HCEC 1CT (cell line): ENCODE measurements around the gene STK17B.
"Not testable (repeated sequence)": the region's sequence is repeated elsewhere in the genome, so short reads cannot be mapped to it uniquely, and the experiment has no call there.

Experiments
- DNase-seq: peaks from one replicate; pipeline ENCODE4 v3.0.0-alpha.2; 2017

Gene STK17B

DNA sequence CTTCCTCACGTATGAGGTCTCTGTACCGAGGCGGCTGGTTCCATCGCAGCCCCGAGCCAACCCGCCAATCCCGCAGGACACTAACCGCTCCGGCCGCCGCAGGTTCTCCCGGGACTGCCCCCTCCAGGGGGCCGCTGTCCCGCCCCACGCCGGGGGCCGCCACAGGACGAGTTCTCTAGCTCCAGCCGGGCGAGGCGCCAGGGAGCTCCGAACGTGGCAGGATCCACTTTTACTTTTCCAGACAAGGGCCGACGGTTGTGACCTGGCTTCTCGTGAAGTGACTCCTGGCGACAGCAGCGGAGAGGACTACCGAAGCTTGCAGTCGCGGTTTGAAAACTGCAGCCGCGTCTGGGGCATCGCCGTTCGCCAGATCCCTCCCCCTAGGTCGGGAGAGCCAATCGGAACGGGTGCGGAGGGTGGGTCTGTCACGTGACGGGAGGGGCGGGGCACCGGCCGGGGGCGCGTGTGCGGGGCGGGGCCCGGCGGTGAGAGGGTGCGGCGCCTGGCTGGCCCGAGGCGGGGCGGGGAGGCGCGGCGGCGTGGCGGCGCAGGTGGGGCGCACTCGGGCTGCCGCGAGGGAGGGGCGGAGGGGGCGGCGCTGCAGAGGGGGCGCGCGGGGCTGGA, at the start of gene STK17B:
Gene STK17B, minus strand, starts transcription at position 331 of the 624 bp plus-strand sequence. CDS start 8,195 bp downstream, outside the sequence.
- peak; percentile 94 for DNase-seq

DNA sequence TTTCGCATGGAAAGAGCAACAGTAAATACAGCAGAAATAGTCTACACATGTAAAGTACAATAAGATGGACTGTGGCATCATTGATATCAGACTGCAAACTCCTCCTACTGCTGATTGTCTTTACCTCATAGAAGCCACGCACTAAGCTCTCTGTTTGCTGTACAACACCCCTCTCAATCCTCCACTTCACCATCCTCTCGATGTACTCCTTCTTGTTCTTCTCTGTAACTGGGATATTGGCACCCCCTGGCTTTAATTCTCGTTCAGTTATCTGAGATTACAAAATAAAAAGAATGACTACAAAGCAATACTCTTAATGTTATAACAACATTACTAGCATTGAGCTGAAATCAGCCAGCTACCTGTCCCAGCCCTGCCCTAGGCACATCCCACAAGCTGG, 49.3 kb upstream of the STK17B start:
- DNase-seq = no peak

DNA sequence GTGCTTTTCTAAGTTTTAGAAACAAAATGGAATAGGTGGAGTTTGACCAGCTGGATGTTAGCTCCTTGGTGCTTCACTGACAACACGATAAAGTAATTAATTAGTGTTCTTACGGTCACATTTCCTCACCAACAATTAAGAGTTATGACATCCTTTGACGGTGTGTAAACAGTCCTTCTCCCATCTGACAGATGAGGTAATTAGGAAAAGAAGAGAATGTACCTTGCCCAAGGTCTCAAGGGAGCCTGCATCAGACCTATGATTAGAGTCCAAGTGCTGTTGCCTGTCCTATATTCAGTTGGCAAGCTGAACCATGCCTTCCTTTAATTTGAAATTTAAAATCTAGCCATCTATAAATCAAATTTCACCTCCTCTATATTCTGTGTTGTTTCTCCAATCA, 48.3 kb upstream of the STK17B start:
- no peak for DNase-seq

DNA sequence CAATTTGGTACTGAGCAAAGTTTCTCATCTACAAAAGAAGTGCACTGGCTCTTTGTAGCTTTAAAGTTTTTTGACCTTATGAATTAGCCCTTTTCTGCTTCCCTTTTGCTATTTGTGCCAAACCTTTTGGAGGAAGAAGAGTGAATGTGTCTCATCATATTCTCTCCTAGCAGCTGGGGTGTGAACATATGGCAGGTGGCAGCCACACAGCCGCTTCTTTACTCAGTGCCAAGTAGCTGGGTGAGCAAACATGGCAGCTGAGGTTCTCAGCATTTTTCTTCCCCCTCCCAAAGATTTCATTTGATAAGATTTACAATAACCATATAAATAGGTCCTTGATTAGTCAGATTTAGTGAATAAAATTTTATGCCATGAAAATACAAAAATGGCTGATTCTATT, 46.7 kb upstream of the STK17B start:
- DNase-seq = no peak

DNA sequence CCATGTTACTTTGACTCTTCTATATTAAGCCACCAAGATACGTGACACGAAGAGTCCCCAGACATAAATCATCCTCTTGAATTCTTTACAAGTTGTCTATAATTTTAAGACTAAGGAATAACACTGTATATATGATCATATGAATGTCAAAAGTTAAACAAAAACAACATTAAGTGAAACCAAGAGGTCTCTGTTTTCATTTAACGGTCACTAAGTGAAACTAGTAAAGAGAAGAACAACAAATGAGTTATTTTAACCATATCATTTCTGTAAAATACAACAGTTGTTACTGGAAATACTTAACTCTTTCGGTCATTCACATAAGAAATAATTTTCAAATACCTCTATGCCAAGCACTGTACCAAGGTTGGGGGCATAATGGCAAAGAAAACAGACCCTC, 45.7 kb upstream of the STK17B start:
- no peak for DNase-seq

DNA sequence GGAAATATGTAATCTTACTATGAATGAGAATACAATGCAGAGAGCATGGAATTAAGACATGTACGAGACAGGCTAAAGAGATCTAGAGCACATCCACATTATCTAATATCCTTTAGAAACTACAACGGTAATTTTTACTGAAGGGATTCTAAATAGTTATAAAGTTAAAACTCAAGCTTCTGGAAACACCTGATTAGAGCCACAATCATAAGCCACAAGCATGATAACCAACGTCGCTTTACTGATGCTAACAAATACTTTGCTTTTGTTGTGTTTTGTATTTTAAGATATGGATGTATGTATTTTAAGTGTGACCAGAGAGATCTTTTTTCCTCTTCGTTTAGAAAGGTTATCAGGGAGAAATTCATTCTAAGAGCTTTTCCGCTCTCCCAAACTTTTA, 44.0 kb upstream of the STK17B start:
- no peak for DNase-seq

DNA sequence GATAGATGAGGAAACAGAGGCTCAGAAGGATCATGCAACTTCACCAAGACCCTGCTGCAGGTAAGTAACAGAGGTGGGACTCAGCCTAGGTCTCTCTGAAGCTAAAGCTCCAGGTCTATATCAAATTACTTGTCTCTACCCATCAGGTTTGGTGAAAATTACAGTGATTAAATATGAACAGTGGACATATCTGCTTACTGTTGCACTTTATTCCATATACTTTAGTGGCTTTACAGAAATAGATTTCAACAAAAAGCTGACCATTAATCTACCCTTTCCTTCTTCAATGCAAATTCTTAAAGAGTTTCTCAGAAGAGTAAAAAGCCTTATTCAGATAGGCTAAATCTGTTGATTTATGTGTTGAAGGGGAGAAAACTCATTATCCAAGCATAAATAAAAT, 42.8 kb upstream of the STK17B start:
- DNase-seq = no peak

DNA sequence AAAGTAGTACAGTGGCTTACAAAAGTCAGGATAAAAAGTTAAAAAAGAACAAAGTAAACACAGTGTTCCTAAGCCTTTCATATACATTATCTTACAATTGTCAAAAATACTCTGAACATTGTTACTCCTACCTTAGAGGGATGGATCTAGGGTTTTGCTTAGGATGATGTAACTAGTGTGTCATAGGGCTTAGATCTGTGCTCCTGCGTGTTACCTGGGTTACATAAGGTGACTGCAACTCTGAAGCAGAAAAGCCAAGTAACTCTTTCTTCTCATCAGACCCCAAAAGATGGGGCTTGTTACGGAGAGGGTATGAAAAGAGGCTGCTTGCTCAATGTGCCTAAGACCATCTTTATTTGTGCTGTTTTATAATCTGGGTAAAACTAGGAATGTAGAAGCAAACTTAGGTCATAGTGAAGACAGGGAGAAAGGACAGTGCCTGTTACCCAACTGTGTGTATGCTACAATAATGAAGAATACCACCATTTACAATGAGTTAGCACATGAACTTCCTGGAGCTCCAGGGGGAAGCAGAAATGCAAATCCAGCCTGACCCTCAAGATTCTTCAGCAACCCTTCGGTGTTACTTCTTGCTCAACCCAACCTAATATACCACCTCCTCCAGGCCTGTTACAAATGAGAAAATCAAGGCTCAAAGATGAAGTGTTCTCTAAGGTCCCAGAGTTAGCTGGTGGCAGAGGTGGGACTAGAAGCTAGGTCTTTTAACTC, 42.0 kb upstream of the STK17B start:
- no peak for DNase-seq

DNA sequence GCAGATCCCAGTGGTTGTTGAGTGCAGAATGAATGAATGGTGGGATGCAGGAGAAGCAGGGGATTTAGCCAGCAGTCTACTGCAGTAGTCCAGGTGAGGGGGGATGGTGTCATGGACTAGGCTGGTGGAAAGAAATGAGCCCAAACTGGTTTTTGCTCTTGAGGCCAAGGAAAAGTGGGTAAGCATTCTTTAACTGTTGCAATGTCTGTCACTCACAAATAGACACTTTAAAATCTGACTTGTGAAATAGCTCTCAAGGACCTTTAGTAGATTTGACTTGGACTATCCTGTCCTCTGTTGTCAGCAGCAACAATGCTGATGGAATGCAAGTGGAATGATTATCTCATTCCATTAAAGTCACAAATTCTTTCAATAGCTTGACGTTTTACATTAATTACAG, 37.5 kb upstream of the STK17B start:
- DNase-seq = no peak

DNA sequence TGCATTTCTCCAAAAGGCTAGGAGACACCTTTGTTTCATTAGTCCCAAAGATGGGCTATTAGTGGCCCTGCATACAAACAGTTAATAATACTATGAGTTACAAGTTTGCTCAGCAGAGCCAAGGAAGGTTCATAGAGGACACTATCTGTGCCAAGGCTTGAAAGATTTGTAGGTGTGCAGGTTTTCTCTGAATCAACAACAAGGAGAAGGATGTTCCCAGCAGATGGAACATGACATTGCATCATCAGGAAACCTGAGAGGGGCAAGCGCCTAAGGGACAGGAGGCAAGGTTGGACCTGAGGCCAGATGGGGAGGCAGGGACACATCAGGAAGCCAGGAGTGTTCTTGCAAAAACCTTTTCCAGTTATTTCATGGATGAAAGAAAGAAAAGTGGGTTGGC, 35.4 kb upstream of the STK17B start:
- no peak for DNase-seq

DNA sequence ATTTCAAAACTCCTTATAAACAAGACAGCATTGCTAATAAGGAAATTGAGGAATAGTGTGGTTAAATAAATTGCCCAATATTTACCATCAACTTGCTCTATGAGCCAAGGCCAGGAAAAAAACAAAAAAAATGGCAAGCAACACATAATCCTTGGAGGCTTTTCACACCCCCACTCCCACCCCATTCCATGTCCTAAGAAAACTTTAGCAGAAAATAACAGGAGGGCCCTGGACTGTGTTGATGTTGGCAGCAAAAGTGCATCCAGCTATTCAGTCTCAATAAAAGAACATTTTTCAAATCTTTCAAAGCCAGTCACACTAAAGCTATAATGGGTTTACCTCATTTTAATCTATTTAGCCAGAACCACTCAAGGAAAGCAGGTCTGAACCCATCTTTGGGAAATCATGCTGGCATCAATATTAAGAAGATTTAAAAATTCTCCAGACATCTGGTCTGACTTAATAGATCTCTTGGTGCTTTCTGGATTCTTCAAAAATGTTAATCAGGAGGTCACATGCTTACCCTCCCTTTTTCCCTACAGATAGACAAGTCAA, 34.6 kb upstream of the STK17B start:
- peak; percentile 48 for DNase-seq

DNA sequence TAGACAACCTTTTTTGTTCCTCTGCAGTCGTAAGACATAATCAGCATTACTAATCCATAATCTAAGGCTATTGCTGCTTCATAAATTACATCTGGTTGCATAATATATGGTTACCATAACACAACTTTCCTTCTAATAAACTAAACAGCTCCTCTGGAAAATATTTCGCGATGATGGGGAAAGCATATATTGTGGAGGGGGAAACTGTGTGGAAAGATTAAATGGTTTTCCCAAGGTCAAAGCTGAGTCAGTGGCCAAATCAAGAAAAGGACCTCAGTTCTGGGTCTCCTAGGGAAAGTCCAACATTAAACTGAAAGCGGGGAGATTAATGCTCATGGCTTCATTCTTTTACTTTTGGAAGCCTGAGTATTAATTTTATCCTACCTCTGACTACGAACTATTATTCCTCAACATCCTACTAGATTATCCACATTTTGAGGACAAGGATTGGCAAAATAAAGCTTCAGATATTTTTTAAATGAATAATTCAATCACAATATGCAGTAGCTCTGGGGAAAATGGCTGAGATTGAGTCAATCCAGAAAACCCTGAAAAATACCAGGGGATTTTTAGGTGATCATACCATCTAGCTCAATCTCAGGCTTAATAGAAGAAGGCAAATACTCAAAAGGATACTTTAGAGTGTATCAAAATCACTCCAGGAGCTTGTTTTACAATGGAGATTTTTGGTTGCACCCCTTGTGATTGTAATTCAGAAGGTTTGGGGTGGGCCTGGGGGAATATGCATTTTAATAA, 33.8 kb upstream of the STK17B start:
- DNase-seq = no peak

DNA sequence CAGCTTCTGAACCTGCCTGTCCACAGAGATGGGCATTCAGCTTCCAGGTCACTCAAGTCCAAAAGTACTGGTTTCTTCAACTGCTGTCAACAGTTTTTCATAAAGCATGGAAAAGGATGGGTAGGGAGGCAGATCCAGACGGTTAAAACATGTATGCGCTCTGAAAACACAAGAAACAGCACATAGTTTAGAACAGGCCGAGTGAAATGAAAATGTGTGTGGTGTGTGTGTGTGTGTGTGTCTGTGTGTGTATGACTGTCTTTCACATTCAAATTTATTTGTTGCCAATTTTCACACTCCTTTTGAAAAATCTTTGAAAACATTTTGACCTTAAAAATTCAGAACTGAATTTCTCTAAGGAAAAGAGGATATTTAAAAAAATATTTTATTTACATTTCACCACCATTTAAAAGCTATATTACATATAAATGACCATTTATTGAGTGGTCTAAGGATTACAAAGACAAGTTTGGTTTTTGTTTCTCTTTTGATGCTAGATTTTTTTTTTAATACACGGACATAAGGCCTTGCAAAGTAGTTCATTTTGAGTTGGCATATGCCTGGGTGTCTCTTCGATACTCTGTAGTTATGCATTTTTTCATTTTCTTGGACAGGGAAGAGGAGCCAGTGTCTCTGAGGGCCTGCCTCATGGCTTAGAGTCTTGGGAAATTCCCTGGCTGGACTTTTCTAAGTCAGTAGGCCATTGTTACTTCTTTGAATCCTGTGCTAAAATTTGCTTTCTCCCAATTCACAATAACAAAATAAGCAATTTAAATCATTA, 30.0 kb upstream of the STK17B start:
- no peak for DNase-seq

DNA sequence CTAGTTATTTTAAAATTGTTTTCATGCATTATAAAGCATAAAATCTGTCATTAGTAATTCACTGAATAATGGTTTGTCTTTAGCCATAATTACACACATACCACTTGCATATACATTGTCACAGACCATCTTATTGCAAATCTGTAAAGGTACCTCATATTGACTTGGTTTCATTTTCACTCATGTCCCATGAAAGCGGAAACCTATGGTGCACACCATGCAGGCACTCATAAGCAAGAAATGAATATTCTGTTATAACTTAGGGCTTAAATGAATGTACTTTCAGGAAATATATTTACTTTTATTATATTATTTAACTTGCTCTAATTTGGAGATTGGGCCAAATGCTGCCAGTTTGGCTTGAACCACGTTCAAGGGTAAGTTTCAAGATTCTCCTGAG, 29.2 kb upstream of the STK17B start:
- no peak for DNase-seq

DNA sequence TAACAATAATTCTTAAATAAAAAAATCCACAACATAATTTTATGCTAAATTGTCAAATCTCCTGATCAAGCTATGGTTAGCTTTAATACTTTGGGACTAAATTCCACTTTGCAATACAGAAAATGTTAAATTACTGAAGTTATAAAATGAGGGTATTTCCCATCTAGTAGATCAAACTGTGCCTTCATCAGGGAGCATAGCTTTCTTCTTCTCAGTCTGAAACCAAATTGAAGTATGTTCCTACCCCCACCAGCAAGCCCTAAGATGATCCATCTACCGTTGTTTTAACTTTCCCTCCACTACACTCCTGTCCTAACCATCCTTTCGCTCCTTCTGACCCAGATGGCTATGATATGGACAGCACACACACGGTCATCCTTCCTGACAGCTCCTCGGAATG, 24.4 kb upstream of the STK17B start:
- DNase-seq = no peak

DNA sequence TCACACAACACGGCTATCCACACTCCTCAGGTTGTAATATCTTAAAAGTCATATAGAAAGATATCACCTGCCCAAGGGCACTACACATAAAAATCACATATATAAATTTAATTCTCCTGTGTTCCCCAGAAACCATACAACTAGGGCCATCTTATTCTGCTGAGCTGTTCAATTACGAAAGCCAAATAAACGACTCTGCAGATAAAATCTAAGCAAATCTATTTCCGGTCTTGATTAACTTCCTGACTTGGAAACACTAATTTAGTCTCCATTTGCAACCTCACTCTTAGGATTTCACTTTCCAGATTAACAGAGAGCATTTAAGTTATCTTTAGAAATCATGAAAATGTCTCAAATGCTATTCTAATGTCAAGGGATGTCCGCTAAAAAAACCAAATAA, 23.9 kb upstream of the STK17B start:
- no peak for DNase-seq

DNA sequence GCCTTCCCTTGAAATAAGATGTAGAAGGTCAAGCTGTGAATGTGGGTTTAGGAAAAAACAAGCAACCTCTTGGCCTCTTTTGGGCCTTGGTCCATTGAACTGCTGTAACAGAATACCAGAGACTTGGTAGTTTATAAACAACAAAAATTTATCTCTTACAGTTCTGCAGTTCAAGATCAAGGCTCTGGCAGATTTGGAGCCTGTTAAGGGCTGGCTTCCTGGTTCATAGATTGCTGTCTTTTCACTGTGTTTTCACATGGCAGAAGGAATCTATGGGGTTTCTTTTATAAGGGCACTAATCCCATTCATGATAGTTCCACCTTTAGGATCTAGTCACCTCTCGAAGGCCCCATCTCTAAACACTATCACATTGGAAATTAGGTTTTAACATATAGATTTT, 20.2 kb upstream of the STK17B start:
- no peak for DNase-seq

DNA sequence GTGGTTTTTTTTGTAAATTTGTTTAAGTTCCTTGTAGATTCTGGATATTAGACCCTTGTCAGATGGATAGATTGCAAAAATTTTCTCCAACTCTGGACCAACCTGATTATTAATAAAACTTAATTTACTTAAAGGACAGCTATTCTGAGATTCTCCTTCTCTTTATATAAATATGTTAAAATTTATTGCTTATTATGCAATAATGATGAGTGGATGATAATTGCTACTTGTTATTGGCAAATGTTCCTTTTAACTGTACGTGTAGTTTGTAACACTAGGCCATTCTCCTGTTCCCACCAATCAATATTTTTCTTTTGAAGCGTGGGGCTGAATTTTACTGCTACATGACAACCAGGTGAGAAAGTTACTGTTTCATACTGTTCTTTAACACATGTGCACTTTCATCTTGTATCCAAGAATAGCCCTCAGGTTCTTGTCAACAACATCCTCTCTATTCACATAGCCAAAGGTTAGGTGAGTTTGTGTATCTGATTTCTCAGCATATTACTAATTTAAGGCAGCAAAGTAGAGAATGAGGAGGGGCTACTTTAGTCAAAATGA, 16.6 kb upstream of the STK17B start:
- no peak for DNase-seq

DNA sequence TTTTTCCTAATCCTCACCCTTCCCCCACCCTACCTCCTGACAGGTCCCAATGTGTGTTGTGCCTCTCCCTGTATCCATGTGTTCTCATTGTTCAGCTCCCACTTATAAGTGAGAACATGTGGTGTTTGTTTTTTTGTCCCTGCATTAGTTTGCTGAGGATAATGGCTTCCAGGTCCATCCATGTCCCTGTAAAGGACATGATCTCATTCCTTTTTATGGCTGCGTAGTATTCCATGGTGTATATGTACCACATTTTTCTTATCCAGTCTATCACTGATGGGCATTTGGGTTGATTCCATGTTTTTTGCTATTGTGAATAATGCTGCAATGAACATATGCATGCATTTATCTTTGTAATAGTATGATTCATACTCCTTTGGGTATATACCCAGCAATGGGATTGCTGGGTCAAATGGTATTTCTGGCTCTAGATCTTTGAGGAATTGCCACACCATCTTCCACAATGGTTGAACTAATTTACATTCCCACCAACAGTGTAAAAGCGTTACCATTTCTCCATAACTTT, 15.9 kb upstream of the STK17B start:
- DNase-seq = not testable (repeated sequence)

DNA sequence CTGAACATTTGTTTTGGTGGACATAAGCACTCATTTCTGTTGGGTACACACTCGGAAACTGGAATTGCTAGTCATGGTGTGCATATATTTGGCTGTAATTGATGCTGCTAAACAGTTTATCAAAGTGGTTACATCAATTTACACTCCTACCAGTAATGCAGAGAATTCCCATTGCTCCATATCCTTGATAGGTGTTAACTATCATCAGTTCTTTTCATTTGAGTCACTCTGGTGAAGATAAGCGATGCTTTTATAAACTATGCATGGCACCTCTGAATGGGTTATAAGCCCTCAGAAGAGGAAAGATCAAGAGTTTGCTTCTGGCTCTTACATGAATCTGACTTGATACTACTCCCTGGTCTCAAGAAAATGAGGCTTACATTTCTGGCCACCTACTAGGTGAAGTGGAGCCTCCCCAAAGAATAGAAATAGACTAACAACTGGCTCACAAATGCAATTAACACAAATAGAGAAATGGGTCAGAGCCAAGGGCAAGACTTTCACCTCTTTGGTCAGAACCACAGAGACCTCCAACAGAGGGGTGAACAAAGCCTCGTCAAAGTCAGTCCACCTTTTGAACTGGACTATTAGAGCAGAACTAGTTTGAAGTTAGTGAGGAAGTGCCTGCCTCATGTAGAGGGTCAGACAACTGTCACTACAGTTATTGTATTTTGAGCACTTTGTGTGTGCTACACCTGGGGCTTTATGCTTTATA, 15.0 kb upstream of the STK17B start:
- no peak for DNase-seq

DNA sequence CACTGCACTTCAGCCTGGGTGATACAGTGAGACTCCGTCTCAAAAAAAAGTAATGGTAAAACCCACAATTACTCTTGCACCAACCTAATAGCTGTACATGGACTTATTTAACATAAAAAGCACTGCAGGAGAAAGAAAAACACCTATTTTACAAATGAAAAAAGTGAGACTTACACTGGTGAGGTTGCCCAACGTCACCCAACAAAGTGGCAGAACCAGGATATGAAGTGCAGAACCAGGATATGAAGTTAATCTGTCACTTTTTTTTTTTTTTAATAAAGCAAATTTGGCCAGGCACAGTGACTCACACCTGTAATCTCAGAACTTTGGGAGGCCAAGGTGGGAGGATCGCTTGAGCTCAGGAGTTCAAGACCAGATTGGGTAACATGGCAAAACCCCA, 13.5 kb upstream of the STK17B start:
- no peak for DNase-seq
